ENCODE measurements around the gene TRPM2. TPM values are rescaled to one million over a fixed set of nuclear protein-coding genes. Genes with fewer than 3 reads are reported as not detected.

The TRPM2 gene
- total and polyA plus RNA-seq, 2 donors (not counting 3 experiments of a cell fraction or from before 2014, with no cell fraction given): not detected

DNA sequence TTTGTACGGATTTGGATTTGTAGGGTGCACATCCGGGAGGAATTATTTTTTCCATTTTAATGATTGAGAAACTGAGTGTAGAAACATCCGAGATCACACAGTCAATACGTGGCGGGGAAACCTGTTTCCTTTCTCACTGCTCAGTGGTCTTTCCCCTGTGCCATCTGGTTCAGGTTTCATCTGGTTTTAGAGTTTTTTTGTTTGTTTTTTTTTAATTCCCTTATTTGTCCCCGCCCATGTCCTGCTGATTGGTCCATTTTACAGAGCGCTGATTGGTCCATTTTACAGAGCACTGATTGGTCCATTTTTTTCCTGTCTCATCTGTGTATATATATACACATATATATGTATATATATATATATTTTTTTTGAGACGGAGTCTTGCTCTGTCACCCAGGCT is 6.0 kb downstream of the TRPM2 start:
- POLR2A ChIA-PET: no interaction called here
- Histone ChIP-seq H4K20me1 (replicated peaks; ENCODE audit: control insufficient read depth, extremely low read depth, insufficient read depth, low read length) (no peaks in the 10 kb centered on the region), H3K79me2 (ENCODE audit: control insufficient read depth, insufficient read depth, low read length) (no peaks in the 10 kb centered on the region), H3K9me1 (replicated peaks; ENCODE audit: control insufficient read depth, extremely low read depth, insufficient read depth, low read length) (no peaks in the 10 kb centered on the region), H3K9ac (replicated peaks; ENCODE audit: extremely low read depth, insufficient read depth, low read length) (no peak overlapping the region), H3K4me2 (ENCODE audit: insufficient read depth, low read length) (no peak overlapping the region), H3K9me3 (replicated peaks; ENCODE audit: control insufficient read depth, insufficient read depth, low read length) (no peaks in the 10 kb centered on the region), H3K4me1 (ENCODE audit: control insufficient read depth, extremely low read depth, insufficient read depth, low read length) (no peaks in the 10 kb centered on the region), H3K27ac (ENCODE audit: insufficient read depth, low read depth, low read length) (no peak overlapping the region), H3K27me3 (ENCODE audit: control insufficient read depth in 2 of 2, insufficient read depth in 2 of 2, low read length in 2 of 2) (peaks cover 0 to 4% of the 10 kb centered on the region in 2 experiments), H3K36me3 (ENCODE audit: control insufficient read depth in 2 of 2, extremely low read depth in 1 of 2, insufficient read depth in 2 of 2, low read length in 2 of 2) (no peaks in the 10 kb centered on the region), H3K4me3 (replicated peaks in 1 of 3; ENCODE audit: insufficient read depth in 1 of 3, low read depth in 1 of 3, low read length in 3 of 3) (no peak overlapping the region), H2AFZ (ENCODE audit: low read depth, low read length) (no peak overlapping the region)
- dilution Hi-C loops (cut with MboI; ENCODE audit: extremely low pct_ligation_motif_present, low sequenced_read_pairs): no loop called here
- intact Hi-C loops (cut with micrococcal nuclease): no loop called here
- CTCF ChIA-PET: no interaction called here
- FAIRE-seq (no peak), DNase-seq (ENCODE audit: low read depth, low spot score) (no peak)
- BruUV-seq (replicated peaks): no TSS peak
- TF ChIP-seq, protein P1, sequence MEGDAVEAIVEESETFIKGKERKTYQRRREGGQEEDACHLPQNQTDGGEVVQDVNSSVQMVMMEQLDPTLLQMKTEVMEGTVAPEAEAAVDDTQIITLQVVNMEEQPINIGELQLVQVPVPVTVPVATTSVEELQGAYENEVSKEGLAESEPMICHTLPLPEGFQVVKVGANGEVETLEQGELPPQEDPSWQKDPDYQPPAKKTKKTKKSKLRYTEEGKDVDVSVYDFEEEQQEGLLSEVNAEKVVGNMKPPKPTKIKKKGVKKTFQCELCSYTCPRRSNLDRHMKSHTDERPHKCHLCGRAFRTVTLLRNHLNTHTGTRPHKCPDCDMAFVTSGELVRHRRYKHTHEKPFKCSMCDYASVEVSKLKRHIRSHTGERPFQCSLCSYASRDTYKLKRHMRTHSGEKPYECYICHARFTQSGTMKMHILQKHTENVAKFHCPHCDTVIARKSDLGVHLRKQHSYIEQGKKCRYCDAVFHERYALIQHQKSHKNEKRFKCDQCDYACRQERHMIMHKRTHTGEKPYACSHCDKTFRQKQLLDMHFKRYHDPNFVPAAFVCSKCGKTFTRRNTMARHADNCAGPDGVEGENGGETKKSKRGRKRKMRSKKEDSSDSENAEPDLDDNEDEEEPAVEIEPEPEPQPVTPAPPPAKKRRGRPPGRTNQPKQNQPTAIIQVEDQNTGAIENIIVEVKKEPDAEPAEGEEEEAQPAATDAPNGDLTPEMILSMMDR (IDR thresholded peaks at IDR 0.05; ENCODE audit: extremely low read depth in 1 of 2, insufficient read depth in 1 of 2, low read depth in 1 of 2, low read length in 2 of 2): no peak
- no peak for TF ChIP-seq POLR2A (IDR thresholded peaks at IDR 0.05; ENCODE audit: low read depth, low read length)
- TF ChIP-seq GATA2 (IDR thresholded peaks at IDR 0.05; ENCODE audit: insufficient read depth, insufficient read length, low read depth, low read length): no peak
- TF ChIP-seq POLR2AphosphoS5 (IDR thresholded peaks at IDR 0.05; ENCODE audit: insufficient read depth, low read depth, low read length): no peak

DNA sequence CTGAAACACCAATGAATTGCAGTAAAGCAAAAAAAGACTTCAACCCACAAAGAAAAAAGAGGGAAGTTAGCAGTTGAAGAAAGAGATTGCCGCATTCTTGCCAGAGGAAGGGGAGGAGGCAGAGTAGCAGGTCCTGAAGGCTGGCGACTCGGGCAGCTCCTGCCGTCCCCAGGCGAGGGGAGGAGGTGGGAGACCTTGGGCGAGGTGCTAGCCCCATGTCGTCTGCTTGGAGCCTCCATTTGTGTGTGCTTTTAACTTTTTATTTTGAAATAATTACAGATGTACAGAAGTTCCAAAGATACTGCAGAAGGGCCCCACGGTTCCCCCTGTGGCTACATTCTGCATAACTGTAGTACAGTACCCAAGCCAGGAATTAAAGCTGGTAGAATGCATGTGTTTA is 6.7 kb downstream of the TRPM2 start:
- POLR2A ChIA-PET: no interaction called here
- CTCF ChIA-PET: interaction anchor here (0.8 kb wide), 1 partner anchor 12 kb away, joined by 3 read pairs; no protein-coding TSS in a partner anchor
- BruUV-seq (replicated peaks): no TSS peak

More for the DNA sequence above, 6.7 kb downstream of the TRPM2 start:
- no peak overlapping the region for H3K27ac ChIP-seq (ENCODE audit: insufficient read depth, low read depth, low read length)
- dilution Hi-C loops (cut with MboI; ENCODE audit: extremely low pct_ligation_motif_present, low sequenced_read_pairs): no loop called here
- H3K4me3 ChIP-seq (replicated peaks in 1 of 3; ENCODE audit: insufficient read depth in 1 of 3, low read depth in 1 of 3, low read length in 3 of 3): no peak overlapping the region
- no peak overlapping the region for H3K9ac ChIP-seq (replicated peaks; ENCODE audit: extremely low read depth, insufficient read depth, low read length)
- H4K20me1 ChIP-seq (replicated peaks; ENCODE audit: control insufficient read depth, extremely low read depth, insufficient read depth, low read length): no peaks in the 10 kb centered on the region
- no peak overlapping the region for H3K4me2 ChIP-seq (ENCODE audit: insufficient read depth, low read length)
- TF ChIP-seq, protein P1 (IDR thresholded peaks at IDR 0.05; ENCODE audit: extremely low read depth in 1 of 2, insufficient read depth in 1 of 2, low read depth in 1 of 2, low read length in 2 of 2): no peak
- TF ChIP-seq, protein P2, sequence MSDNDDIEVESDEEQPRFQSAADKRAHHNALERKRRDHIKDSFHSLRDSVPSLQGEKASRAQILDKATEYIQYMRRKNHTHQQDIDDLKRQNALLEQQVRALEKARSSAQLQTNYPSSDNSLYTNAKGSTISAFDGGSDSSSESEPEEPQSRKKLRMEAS (IDR thresholded peaks at IDR 0.05; ENCODE audit: insufficient read depth, insufficient read length): no peak
- TF ChIP-seq GATA2 (IDR thresholded peaks at IDR 0.05; ENCODE audit: insufficient read depth, insufficient read length, low read depth, low read length) (no peak), EZH2 (IDR thresholded peaks at IDR 0.05; ENCODE audit: borderline replicate concordance, low read depth, low read length, severe bottlenecking) (no peak), POLR2AphosphoS5 (IDR thresholded peaks at IDR 0.05; ENCODE audit: insufficient read depth, low read depth, low read length) (no peak), MYC (IDR thresholded peaks at IDR 0.05; ENCODE audit: low read depth, low read length) (no peak), JUN (IDR thresholded peaks at IDR 0.05; ENCODE audit: borderline replicate concordance, insufficient read depth, insufficient read length, low read depth) (no peak), POLR2A (IDR thresholded peaks at IDR 0.05; ENCODE audit: low read depth, low read length) (no peak)
- FAIRE-seq (no peak), DNase-seq (ENCODE audit: low read depth, low spot score) (no peak)
- H3K27me3 ChIP-seq (ENCODE audit: control insufficient read depth in 2 of 2, insufficient read depth in 2 of 2, low read length in 2 of 2): peaks cover 0 to 4% of the 10 kb centered on the region in 2 experiments
- no peak overlapping the region for H2AFZ ChIP-seq (ENCODE audit: low read depth, low read length)
- no peaks in the 10 kb centered on the region for H3K36me3 ChIP-seq (ENCODE audit: control insufficient read depth in 2 of 2, extremely low read depth in 1 of 2, insufficient read depth in 2 of 2, low read length in 2 of 2)
- no peaks in the 10 kb centered on the region for H3K79me2 ChIP-seq (ENCODE audit: control insufficient read depth, insufficient read depth, low read length)
- H3K9me1 ChIP-seq (replicated peaks; ENCODE audit: control insufficient read depth, extremely low read depth, insufficient read depth, low read length): no peaks in the 10 kb centered on the region
- H3K9me3 ChIP-seq (replicated peaks; ENCODE audit: control insufficient read depth, insufficient read depth, low read length): no peaks in the 10 kb centered on the region
- intact Hi-C loops (cut with micrococcal nuclease): no loop called here
- H3K4me1 ChIP-seq (ENCODE audit: control insufficient read depth, extremely low read depth, insufficient read depth, low read length): no peaks in the 10 kb centered on the region

Measured in endothelial cell of umbilical vein (primary cell).